ENCODE results near the gene FAHD2B.
"Not testable (repeated sequence)": the region's sequence is repeated elsewhere in the genome, so short reads cannot be mapped to it uniquely, and the experiment has no call there.

Gene FAHD2B

GRCh38 chr2:97094772-97095611 is at the start of gene FAHD2B:
TSS of gene FAHD2B (minus strand) at chr2:97094882. CDS start at chr2:97091706, 3,176 bp downstream.
- peak; percentile 93 for DNase-seq

- not testable (repeated sequence) for DNase-seq
Observed at GRCh38 chr2:97144016-97144415, 49.3 kb upstream of the FAHD2B start.

GRCh38 chr2:97129090-97129489 is 34.4 kb upstream of the FAHD2B start:
- not testable (repeated sequence) for DNase-seq

- DNase-seq, result peak; percentile 14
Observed at GRCh38 chr2:97113882-97114255, 19.2 kb upstream of the FAHD2B start.

GRCh38 chr2:97113050-97113881 is 18.6 kb upstream of the FAHD2B start, which contains the start of gene ANKRD36:
TSS of gene ANKRD36 (plus strand) at chr2:97113153. CDS start at chr2:97113740, 587 bp downstream.
- DNase-seq, result peak; percentile 91

- DNase-seq, result peak; percentile 53
Observed at GRCh38 chr2:97112320-97113049, 17.8 kb upstream of the FAHD2B start.

GRCh38 chr2:97111246-97111645 is 16.6 kb upstream of the FAHD2B start:
- not testable (repeated sequence) for DNase-seq

- DNase-seq, result not testable (repeated sequence)
Observed at GRCh38 chr2:97106878-97107277, 12.2 kb upstream of the FAHD2B start.

- not testable (repeated sequence) for DNase-seq
Observed at GRCh38 chr2:97098786-97099372, 4.2 kb upstream of the FAHD2B start.

- DNase-seq, result no peak
Observed at GRCh38 chr2:97095661-97096060, 979 bp upstream of the FAHD2B start.

GRCh38 chr2:97093983-97094771 is 505 bp downstream of the FAHD2B start:
- not testable (repeated sequence) for DNase-seq

GRCh38 chr2:97092946-97093345 is 1.7 kb downstream of the FAHD2B start:
- not testable (repeated sequence) for DNase-seq

GRCh38 chr2:97088706-97089105 is 6.0 kb downstream of the FAHD2B start:
- DNase-seq, result not testable (repeated sequence)

GRCh38 chr2:97085093-97085492 is 9.6 kb downstream of the FAHD2B start:
- not testable (repeated sequence) for DNase-seq

GRCh38 chr2:97083516-97083915 is 11.2 kb downstream of the FAHD2B start:
- DNase-seq, result not testable (repeated sequence)

GRCh38 chr2:97082206-97082605 is 12.5 kb downstream of the FAHD2B start:
- DNase-seq, result not testable (repeated sequence)

GRCh38 chr2:97080855-97081254 is 13.8 kb downstream of the FAHD2B start:
- not testable (repeated sequence) for DNase-seq

- DNase-seq, result not testable (repeated sequence)
Observed at GRCh38 chr2:97077213-97077612, 17.5 kb downstream of the FAHD2B start.

- not testable (repeated sequence) for DNase-seq
Observed at GRCh38 chr2:97070915-97071314, 23.8 kb downstream of the FAHD2B start.

- DNase-seq, result not testable (repeated sequence)
Observed at GRCh38 chr2:97068722-97069121, 26.0 kb downstream of the FAHD2B start.

GRCh38 chr2:97068074-97068473 is 26.6 kb downstream of the FAHD2B start:
- no peak for DNase-seq
